Measurements from ENCODE around the gene OGFOD1.

DNA sequence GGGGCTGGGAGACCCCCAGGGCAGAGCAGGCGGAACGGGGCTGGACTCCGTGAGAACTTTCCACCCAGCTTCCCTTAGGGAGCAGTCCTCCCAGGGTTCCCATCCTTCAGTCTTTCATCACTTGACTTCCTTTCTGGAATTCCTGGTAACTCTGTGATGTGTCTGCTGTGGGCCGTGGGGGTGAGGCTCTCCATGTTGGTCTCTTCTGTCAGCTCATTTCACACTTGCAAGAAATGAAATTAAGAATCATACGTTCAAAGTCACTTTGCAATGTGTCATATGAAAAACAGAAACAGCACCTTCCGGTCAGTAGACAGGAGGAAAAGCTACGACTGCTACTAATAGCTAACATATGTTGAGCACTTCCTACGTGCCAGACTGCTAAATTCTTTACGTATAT lies 73.9 kb downstream of the OGFOD1 start:
- no peak for TF ChIP-seq POLR2A (IDR thresholded peaks at IDR 0.05)
- TF ChIP-seq, protein P1, sequence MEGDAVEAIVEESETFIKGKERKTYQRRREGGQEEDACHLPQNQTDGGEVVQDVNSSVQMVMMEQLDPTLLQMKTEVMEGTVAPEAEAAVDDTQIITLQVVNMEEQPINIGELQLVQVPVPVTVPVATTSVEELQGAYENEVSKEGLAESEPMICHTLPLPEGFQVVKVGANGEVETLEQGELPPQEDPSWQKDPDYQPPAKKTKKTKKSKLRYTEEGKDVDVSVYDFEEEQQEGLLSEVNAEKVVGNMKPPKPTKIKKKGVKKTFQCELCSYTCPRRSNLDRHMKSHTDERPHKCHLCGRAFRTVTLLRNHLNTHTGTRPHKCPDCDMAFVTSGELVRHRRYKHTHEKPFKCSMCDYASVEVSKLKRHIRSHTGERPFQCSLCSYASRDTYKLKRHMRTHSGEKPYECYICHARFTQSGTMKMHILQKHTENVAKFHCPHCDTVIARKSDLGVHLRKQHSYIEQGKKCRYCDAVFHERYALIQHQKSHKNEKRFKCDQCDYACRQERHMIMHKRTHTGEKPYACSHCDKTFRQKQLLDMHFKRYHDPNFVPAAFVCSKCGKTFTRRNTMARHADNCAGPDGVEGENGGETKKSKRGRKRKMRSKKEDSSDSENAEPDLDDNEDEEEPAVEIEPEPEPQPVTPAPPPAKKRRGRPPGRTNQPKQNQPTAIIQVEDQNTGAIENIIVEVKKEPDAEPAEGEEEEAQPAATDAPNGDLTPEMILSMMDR (IDR thresholded peaks at IDR 0.05) = no peak
